IMR-90 (cell line): ENCODE data around the gene ZDBF2. TPM values are rescaled to one million over a fixed set of nuclear protein-coding genes. Genes with fewer than 3 reads are reported as not detected.

Experiments
- ATAC-seq: fragments of 200-7000 bp; cut with Tn5 transposase; 2 replicates; pipeline ENCODE4 v1.9.1; 2020; ENCODE audit warnings: low read depth, mild to moderate bottlenecking, moderate library complexity
- BruUV-seq: library from RNA; stranded (reverse); fragments of 400-500 nt; replicated peaks from 2 replicates; lab custom pipeline; 2021; lab: Mats Ljungman, UMichigan
- CTCF ChIA-PET: fragments of 300-600 bp; formaldehyde crosslinking; extraction: SDS; loops from one replicate; lab custom pipeline; 2021; ENCODE audit warnings: antibody characterized with exemption; lab: Yijun Ruan, JAX
- POLR2A ChIA-PET: fragments of 300-600 bp; sonication (Branson Sonifier 250); formaldehyde crosslinking; loops from one replicate; lab custom pipeline; 2022; ENCODE audit warnings: antibody characterized with exemption; ENCODE audit not compliant: unreplicated experiment; lab: Charles Lee
- DNase-seq: peaks from one replicate; pipeline ENCODE4 v3.0.0; 2013
- H2AFZ ChIP-seq: replicated peaks from 2 replicates; pipeline ENCODE3; 2013; ENCODE audit warnings: low read length, mild to moderate bottlenecking; ENCODE audit not compliant: poor library complexity
- H2AK5ac ChIP-seq: 2 replicates; pipeline ENCODE4 v1.6.1; 2013; ENCODE audit warnings: low read depth, low read length, inconsistent platforms
- H2AK9ac ChIP-seq: replicated peaks from 2 replicates; pipeline ENCODE3; 2013; ENCODE audit warnings: mild to moderate bottlenecking, low read depth, low read length, moderate library complexity; ENCODE audit not compliant: poor library complexity
- H2BK120ac ChIP-seq: 2 replicates; pipeline ENCODE4 v1.6.1; 2013; ENCODE audit warnings: low read depth, low read length, inconsistent platforms
- H2BK15ac ChIP-seq: 3 replicates; pipeline ENCODE4 v1.6.1; 2013; ENCODE audit warnings: low read depth, low read length, inconsistent platforms
- H2BK20ac ChIP-seq: 2 replicates; pipeline ENCODE4 v1.6.1; 2013; ENCODE audit warnings: low read depth, mild to moderate bottlenecking, inconsistent platforms, low read length, moderate library complexity
- H2BK5ac ChIP-seq: 2 replicates; pipeline ENCODE4 v1.6.1; 2013; ENCODE audit warnings: mild to moderate bottlenecking, low read depth, low read length, inconsistent platforms; ENCODE audit not compliant: poor library complexity, severe bottlenecking
- H3K14ac ChIP-seq: replicated peaks from 2 replicates; pipeline ENCODE4 v1.6.1; 2013; ENCODE audit warnings: low read depth, low read length, inconsistent platforms
- H3K18ac ChIP-seq: 2 replicates; pipeline ENCODE4 v1.6.1; 2013; ENCODE audit warnings: low read depth, low read length, control low read depth
- H3K23ac ChIP-seq: 2 replicates; pipeline ENCODE4 v1.6.1; 2013; ENCODE audit warnings: low read depth, low read length, inconsistent platforms
- H3K27ac ChIP-seq: 2 replicates; pipeline ENCODE4 v1.5.1; 2013; ENCODE audit warnings: mild to moderate bottlenecking, control low read depth, low read length; ENCODE audit not compliant: insufficient read depth
- H3K27me3 ChIP-seq: 2 replicates; pipeline ENCODE4 v1.6.1; 2013; ENCODE audit warnings: low read length; ENCODE audit not compliant: control insufficient read depth, insufficient read depth
- H3K36me3 ChIP-seq: 2 replicates; pipeline ENCODE4 v1.6.1; 2013; ENCODE audit warnings: low read length, mixed read lengths; ENCODE audit not compliant: control insufficient read depth, insufficient read depth
- H3K4ac ChIP-seq: 2 replicates; pipeline ENCODE4 v1.6.1; 2013; ENCODE audit warnings: low read depth, low read length, inconsistent platforms
- H3K4me1 ChIP-seq: 2 replicates; pipeline ENCODE4 v1.6.1; 2013; ENCODE audit warnings: low read length, mixed read lengths; ENCODE audit not compliant: control insufficient read depth, insufficient read depth
- H3K4me2 ChIP-seq: 2 replicates; pipeline ENCODE4 v1.6.1; 2013; ENCODE audit warnings: low read depth, mild to moderate bottlenecking, control low read depth, low read length, moderate library complexity
- H3K4me3 ChIP-seq: 2 replicates; pipeline ENCODE4 v1.5.1; 2013; ENCODE audit warnings: low read depth, mild to moderate bottlenecking, control low read depth, low read length, moderate library complexity; ENCODE audit not compliant: insufficient read depth
- H3K56ac ChIP-seq: 2 replicates; pipeline ENCODE4 v1.6.1; 2013; ENCODE audit warnings: low read length, inconsistent platforms; ENCODE audit not compliant: insufficient read depth; ENCODE audit errors: extremely low read depth
- H3K79me1 ChIP-seq, 2 experiments: 2 replicates each; pipeline ENCODE4 v1.6.1; 2013; ENCODE audit warnings: low read length in 2 of 2, inconsistent platforms in 1 of 2, low read depth in 1 of 2
- H3K9ac ChIP-seq: 2 replicates; pipeline ENCODE4 v1.6.1; 2013; ENCODE audit warnings: low read depth, low read length, control low read depth
- H3K9me1 ChIP-seq: 2 replicates; pipeline ENCODE4 v1.6.1; 2013; ENCODE audit warnings: low read length, inconsistent platforms; ENCODE audit not compliant: insufficient read depth
- H3K9me3 ChIP-seq: 2 replicates; pipeline ENCODE4 v1.6.1; 2013; ENCODE audit warnings: low read length; ENCODE audit not compliant: control insufficient read depth, insufficient read depth
- H4K20me1 ChIP-seq: 2 replicates; pipeline ENCODE4 v1.6.1; 2013; ENCODE audit warnings: low read length, inconsistent platforms; ENCODE audit not compliant: insufficient read depth
- H4K5ac ChIP-seq: 2 replicates; pipeline ENCODE4 v1.6.1; 2013; ENCODE audit warnings: mild to moderate bottlenecking, low read depth, low read length, control low read depth
- H4K8ac ChIP-seq, 2 experiments: 2 replicates each; pipeline ENCODE4 v1.6.1; 2013; ENCODE audit warnings: low read depth in 2 of 2, low read length in 2 of 2, control low read depth in 1 of 2, inconsistent platforms in 1 of 2
- H4K91ac ChIP-seq: 2 replicates; pipeline ENCODE4 v1.6.1; 2013; ENCODE audit warnings: low read depth, low read length, inconsistent platforms; ENCODE audit not compliant: insufficient read depth
- BHLHE40 ChIP-seq: fragments of 150-350 bp; IDR thresholded peaks from 2 replicates; pipeline ENCODE4 v1.6.1; 2016; ENCODE audit warnings: mild to moderate bottlenecking, low read depth, low read length
- CEBPB ChIP-seq: IDR thresholded peaks from 2 replicates; pipeline ENCODE4 v1.6.1; 2012; ENCODE audit warnings: low read depth, low read length, improper control_type of control experiment
- CHD1 ChIP-seq: IDR thresholded peaks from 2 replicates; pipeline ENCODE4 v1.6.1; 2012; ENCODE audit warnings: low read depth, low read length, improper control_type of control experiment
- ELK1 ChIP-seq: fragments of 150-350 bp; IDR thresholded peaks from 2 replicates; pipeline ENCODE4 v1.6.1; 2016; ENCODE audit warnings: low read depth, mild to moderate bottlenecking, low read length, moderate library complexity, borderline replicate concordance
- FOS ChIP-seq: fragments of 150-350 bp; IDR thresholded peaks from 2 replicates; pipeline ENCODE4 v1.6.1; 2016; ENCODE audit warnings: low read depth, low read length
- MAFK ChIP-seq: IDR thresholded peaks from 2 replicates; pipeline ENCODE4 v1.6.1; 2012; ENCODE audit warnings: low read depth, low read length, improper control_type of control experiment
- MAZ ChIP-seq: IDR thresholded peaks from 2 replicates; pipeline ENCODE4 v1.6.1; 2012; ENCODE audit warnings: low read depth, mild to moderate bottlenecking, low read length, improper control_type of control experiment, moderate library complexity, borderline replicate concordance
- MXI1 ChIP-seq: IDR thresholded peaks from 2 replicates; pipeline ENCODE4 v1.6.1; 2012; ENCODE audit warnings: low read depth, mild to moderate bottlenecking, low read length, moderate library complexity, borderline replicate concordance
- NFE2L2 ChIP-seq: fragments of 150-350 bp; IDR thresholded peaks from 2 replicates; pipeline ENCODE4 v1.6.1; 2016; ENCODE audit warnings: low read depth, mild to moderate bottlenecking, low read length
- POLR2A ChIP-seq: IDR thresholded peaks from 2 replicates; pipeline ENCODE4 v1.6.1; 2012; ENCODE audit warnings: mild to moderate bottlenecking, low read depth, low read length
- RAD21 ChIP-seq: IDR thresholded peaks from 2 replicates; pipeline ENCODE4 v1.6.1; 2012; ENCODE audit warnings: low read length, improper control_type of control experiment
- RCOR1 ChIP-seq: IDR thresholded peaks from 2 replicates; pipeline ENCODE4 v1.6.1; 2012; ENCODE audit warnings: mild to moderate bottlenecking, low read length, improper control_type of control experiment; ENCODE audit not compliant: insufficient replicate concordance
- RFX5 ChIP-seq: IDR thresholded peaks from 2 replicates; pipeline ENCODE4 v1.8.0; 2012; ENCODE audit warnings: low read depth, mild to moderate bottlenecking, low read length, moderate library complexity
- SMC3 ChIP-seq: fragments of 150-350 bp; IDR thresholded peaks from 2 replicates; pipeline ENCODE4 v1.6.1; 2016; ENCODE audit warnings: low read depth, mild to moderate bottlenecking, antibody characterized with exemption, low read length, moderate library complexity
- WGBS, 2 experiments: methylation state at CpG; one replicate each; pipeline versions ENCODE4 v1.1.5 to v1.1.7; 2013; ENCODE audit warnings: missing lambda C conversion rate in 2 of 2; ENCODE audit not compliant: insufficient read length in 1 of 2; ENCODE audit errors: extremely low coverage in 2 of 2; 5-methylcytosine and 5-hydroxymethylcytosine counted together
- dilution Hi-C: fragments of 300-500 bp; cut with HindIII; formaldehyde crosslinking; loops from one replicate; pipeline ENCODE4 v1.14.3; 2018; ENCODE audit warnings: low sequenced_read_pairs; ENCODE audit not compliant: unreplicated experiment
- in situ Hi-C: fragments of 300-500 bp; cut with MboI; formaldehyde crosslinking; loops from 3 replicates; pipeline ENCODE4 v1.14.3; 2019; ENCODE audit warnings: low sequenced_read_pairs, inconsistent platforms, mixed read lengths
- intact Hi-C: fragments of 100-400 bp; cut with micrococcal nuclease; formaldehyde crosslinking; loops from 2 replicates; pipeline ENCODE4 v1.10.0; 2022
- polyA plus RNA-seq, 3 experiments: library from polyadenylated mRNA; depleted of rRNA; stranded (reverse); fragments of >200 nt; gene quantifications; 2 replicates each; pipeline ENCODE4 v1.2.3, GENCODE V29; 2012; ENCODE audit warnings: low replicate concordance in 1 of 3
- total RNA-seq: library from RNA; depleted of rRNA; stranded (reverse); fragments of >200 nt; gene quantifications from 2 replicates; pipeline ENCODE4 v1.2.3, GENCODE V29; 2012
- TF ChIP-seq, protein P1 (sequence below): conservative IDR thresholded peaks from 2 replicates; pipeline ENCODE4 v1.5.1; 2012; ENCODE audit warnings: mild to moderate bottlenecking, low read depth, low read length, improper control_type of control experiment
- TF ChIP-seq, protein P2 (sequence below): fragments of 150-350 bp; IDR thresholded peaks from 2 replicates; pipeline ENCODE4 v1.6.1; 2017; ENCODE audit warnings: mild to moderate bottlenecking, antibody characterized with exemption, low read length, low read depth

Gene ZDBF2
- total and polyA plus RNA-seq, 2 of the 4 experiments (the other 2 are of a cell fraction) = 1.9 to 10.2 TPM

DNA sequence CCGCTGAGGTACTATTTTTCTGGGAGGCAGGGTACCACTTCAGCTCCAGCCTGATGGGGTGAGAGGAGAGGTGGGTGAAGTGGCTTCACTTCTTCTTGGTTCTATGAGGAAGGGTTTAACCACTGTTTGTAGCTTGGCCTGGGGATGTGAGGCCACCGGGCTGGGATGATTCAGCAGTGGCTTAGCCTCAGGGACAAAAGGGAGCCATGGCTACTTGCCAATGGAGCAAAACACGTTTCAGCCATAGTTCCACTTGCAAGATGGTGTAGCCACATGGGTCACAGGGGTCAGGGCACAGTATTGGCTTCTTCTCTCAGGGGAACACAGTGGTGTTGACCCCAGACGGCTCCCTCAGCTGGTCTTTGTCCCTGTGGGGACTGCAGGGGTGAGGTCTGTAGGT lies 14.9 kb downstream of the ZDBF2 start:
- H3K56ac ChIP-seq = no peak overlapping the region
- no peak overlapping the region for H2AK5ac ChIP-seq
- no peak overlapping the region for H3K9ac ChIP-seq
- TF ChIP-seq RFX5 = no peak
- no peak for TF ChIP-seq ELK1
- TF ChIP-seq MAFK = no peak
- no peak for TF ChIP-seq RAD21
- TF ChIP-seq POLR2A = no peak
- no peak for TF ChIP-seq SMC3
- TF ChIP-seq, protein P1, sequence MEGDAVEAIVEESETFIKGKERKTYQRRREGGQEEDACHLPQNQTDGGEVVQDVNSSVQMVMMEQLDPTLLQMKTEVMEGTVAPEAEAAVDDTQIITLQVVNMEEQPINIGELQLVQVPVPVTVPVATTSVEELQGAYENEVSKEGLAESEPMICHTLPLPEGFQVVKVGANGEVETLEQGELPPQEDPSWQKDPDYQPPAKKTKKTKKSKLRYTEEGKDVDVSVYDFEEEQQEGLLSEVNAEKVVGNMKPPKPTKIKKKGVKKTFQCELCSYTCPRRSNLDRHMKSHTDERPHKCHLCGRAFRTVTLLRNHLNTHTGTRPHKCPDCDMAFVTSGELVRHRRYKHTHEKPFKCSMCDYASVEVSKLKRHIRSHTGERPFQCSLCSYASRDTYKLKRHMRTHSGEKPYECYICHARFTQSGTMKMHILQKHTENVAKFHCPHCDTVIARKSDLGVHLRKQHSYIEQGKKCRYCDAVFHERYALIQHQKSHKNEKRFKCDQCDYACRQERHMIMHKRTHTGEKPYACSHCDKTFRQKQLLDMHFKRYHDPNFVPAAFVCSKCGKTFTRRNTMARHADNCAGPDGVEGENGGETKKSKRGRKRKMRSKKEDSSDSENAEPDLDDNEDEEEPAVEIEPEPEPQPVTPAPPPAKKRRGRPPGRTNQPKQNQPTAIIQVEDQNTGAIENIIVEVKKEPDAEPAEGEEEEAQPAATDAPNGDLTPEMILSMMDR = no peak
- TF ChIP-seq MXI1 = no peak
- TF ChIP-seq CEBPB = no peak
- TF ChIP-seq BHLHE40 = no peak
- TF ChIP-seq FOS = no peak
- no peak for TF ChIP-seq NFE2L2
- TF ChIP-seq, protein P2, sequence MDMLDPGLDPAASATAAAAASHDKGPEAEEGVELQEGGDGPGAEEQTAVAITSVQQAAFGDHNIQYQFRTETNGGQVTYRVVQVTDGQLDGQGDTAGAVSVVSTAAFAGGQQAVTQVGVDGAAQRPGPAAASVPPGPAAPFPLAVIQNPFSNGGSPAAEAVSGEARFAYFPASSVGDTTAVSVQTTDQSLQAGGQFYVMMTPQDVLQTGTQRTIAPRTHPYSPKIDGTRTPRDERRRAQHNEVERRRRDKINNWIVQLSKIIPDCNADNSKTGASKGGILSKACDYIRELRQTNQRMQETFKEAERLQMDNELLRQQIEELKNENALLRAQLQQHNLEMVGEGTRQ = no peak
- no peak for TF ChIP-seq CHD1
- no peak for TF ChIP-seq RCOR1
- TF ChIP-seq MAZ = no peak
- H4K91ac ChIP-seq = no peak overlapping the region
- dilution Hi-C loops (no loop called here), in situ Hi-C loops (no loop called here), intact Hi-C loops (no loop called here)
- H3K27ac ChIP-seq = no peak overlapping the region
- no peak for DNase-seq
- no TSS peak for BruUV-seq
- H2BK120ac ChIP-seq = no peak overlapping the region
- H2AK9ac ChIP-seq = no peak overlapping the region
- H2AFZ ChIP-seq = no peak overlapping the region
- no peak overlapping the region for H2BK15ac ChIP-seq
- peaks cover 4% of the 10 kb centered on the region; the same call in 1 of the 2 replicates for H3K36me3 ChIP-seq
- no peak for ATAC-seq
- H4K8ac ChIP-seq = no peak overlapping the region
- no peaks in the 10 kb centered on the region; the same call in 1 of the 2 replicates for H3K9me3 ChIP-seq
- H3K14ac ChIP-seq = no peak overlapping the region
- no peak overlapping the region for H2BK20ac ChIP-seq
- H3K27me3 ChIP-seq = no peaks in the 10 kb centered on the region
- H3K4me1 ChIP-seq = no peaks in the 10 kb centered on the region
- no peak overlapping the region for H2BK5ac ChIP-seq
- no peak overlapping the region for H3K4me3 ChIP-seq
- no peak overlapping the region for H3K4me2 ChIP-seq
- no peak overlapping the region for H3K23ac ChIP-seq
- ChIA-PET CTCF (no interaction called here), POLR2A (no interaction called here)
- no peak overlapping the region for H3K18ac ChIP-seq
- 60% methylated on average over 2 of the region's 4 CpGs; no CpG with 5 or more reads in 1 of the 2 experiments for WGBS, 2 experiments
- H3K79me1 ChIP-seq = peaks cover 0 to 6% of the 10 kb centered on the region in 2 experiments; a peak in 1 of 4 replicates
- H4K20me1 ChIP-seq = no peaks in the 10 kb centered on the region
- no peak overlapping the region for H3K4ac ChIP-seq
- H4K5ac ChIP-seq = no peak overlapping the region
- no peaks in the 10 kb centered on the region for H3K9me1 ChIP-seq
